Measurements from ENCODE around the gene ADCY10. TPM values are rescaled to one million over a fixed set of nuclear protein-coding genes. Genes with fewer than 3 reads are reported as not detected.

ADCY10 gene
- total and polyA plus RNA-seq, 2 experiments from 2014 or later: not detected

DNA sequence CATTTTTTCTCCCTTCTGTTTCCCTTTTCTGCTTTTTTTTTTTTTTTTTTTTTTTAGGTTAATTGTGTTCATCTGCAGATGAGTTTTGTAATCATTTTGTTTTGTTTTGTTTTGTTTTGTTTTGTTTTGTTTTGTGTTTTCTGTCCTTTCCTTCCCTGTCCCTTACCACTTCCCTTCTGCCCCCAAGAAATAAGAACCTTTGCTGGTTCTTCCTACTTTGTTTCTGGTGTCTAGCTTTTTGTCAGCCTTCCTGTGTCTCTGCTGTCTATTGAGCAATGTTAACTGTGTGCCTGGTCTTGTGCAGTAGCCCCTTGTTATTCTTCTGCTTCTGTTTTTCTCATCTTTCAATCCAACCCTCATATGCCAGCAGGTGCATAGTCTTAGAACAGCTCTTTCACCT lies 146.2 kb downstream of the ADCY10 start:
- Histone ChIP-seq H3K36me3 (ENCODE audit: insufficient read depth) (peaks cover 24% of the 10 kb centered on the region), H3K4me2 (no peak overlapping the region), H3K4me3 (no peak overlapping the region), H3K4me1 (ENCODE audit: insufficient read depth) (0 out of 2 replicates have a peak, but pooled peaks cover 3% of the 10 kb centered on the region), H3K79me2 (replicated peaks; ENCODE audit: insufficient read depth) (peaks cover 18% of the 10 kb centered on the region), H2AFZ (no peak overlapping the region), H3K27ac (ENCODE audit: low read depth) (no peak overlapping the region), H3K9me2 (ENCODE audit: insufficient read depth) (no peaks in the 10 kb centered on the region), H3K27me3 (ENCODE audit: insufficient read depth) (peaks cover 21% of the 10 kb centered on the region), H4K20me1 (replicated peaks; ENCODE audit: insufficient read depth) (peaks cover 52% of the 10 kb centered on the region), H3F3A (replicated peaks; ENCODE audit: low read depth) (0 out of 2 replicates have a peak, but pooled peaks cover 4% of the 10 kb centered on the region)
- Mint-ChIP-seq H3K9me3 (no peaks in the 10 kb centered on the region), H3K27me3 (ENCODE audit: insufficient read depth, low read depth, poor library complexity) (peaks cover 24% of the 10 kb centered on the region), H3K4me1 (peaks cover 8% of the 10 kb centered on the region), H3K36me3 (ENCODE audit: low read depth) (peaks cover 56% of the 10 kb centered on the region), H3K27ac (no peak overlapping the region), H3K4me3 (no peak overlapping the region)
- TF ChIP-seq, protein P1, sequence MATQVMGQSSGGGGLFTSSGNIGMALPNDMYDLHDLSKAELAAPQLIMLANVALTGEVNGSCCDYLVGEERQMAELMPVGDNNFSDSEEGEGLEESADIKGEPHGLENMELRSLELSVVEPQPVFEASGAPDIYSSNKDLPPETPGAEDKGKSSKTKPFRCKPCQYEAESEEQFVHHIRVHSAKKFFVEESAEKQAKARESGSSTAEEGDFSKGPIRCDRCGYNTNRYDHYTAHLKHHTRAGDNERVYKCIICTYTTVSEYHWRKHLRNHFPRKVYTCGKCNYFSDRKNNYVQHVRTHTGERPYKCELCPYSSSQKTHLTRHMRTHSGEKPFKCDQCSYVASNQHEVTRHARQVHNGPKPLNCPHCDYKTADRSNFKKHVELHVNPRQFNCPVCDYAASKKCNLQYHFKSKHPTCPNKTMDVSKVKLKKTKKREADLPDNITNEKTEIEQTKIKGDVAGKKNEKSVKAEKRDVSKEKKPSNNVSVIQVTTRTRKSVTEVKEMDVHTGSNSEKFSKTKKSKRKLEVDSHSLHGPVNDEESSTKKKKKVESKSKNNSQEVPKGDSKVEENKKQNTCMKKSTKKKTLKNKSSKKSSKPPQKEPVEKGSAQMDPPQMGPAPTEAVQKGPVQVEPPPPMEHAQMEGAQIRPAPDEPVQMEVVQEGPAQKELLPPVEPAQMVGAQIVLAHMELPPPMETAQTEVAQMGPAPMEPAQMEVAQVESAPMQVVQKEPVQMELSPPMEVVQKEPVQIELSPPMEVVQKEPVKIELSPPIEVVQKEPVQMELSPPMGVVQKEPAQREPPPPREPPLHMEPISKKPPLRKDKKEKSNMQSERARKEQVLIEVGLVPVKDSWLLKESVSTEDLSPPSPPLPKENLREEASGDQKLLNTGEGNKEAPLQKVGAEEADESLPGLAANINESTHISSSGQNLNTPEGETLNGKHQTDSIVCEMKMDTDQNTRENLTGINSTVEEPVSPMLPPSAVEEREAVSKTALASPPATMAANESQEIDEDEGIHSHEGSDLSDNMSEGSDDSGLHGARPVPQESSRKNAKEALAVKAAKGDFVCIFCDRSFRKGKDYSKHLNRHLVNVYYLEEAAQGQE (IDR thresholded peaks at IDR 0.05; ENCODE audit: unreplicated experiment): no peak
- TF ChIP-seq EZH2phosphoT487 (IDR thresholded peaks at IDR 0.05; ENCODE audit: unreplicated experiment) (no peak), POLR2AphosphoS5 (IDR thresholded peaks at IDR 0.05; ENCODE audit: low read depth) (no peak), STAT1 (IDR thresholded peaks at IDR 0.05; ENCODE audit: unreplicated experiment) (no peak), EZH2 (IDR thresholded peaks at IDR 0.05; ENCODE audit: low read depth, unreplicated experiment) (no peak), ZNF114 (CRISPR knock-in tag; IDR thresholded peaks at IDR 0.05) (no peak), CREB1 (CRISPR knock-in tag; IDR thresholded peaks at IDR 0.05; ENCODE audit: low read depth) (no peak), ZNF331 (CRISPR knock-in tag; IDR thresholded peaks at IDR 0.05; ENCODE audit: low read depth) (no peak), JUNB (IDR thresholded peaks at IDR 0.05; ENCODE audit: unreplicated experiment) (no peak), NANOG (IDR thresholded peaks at IDR 0.05; ENCODE audit: borderline replicate concordance) (no peak)
- TF ChIP-seq, protein P2, sequence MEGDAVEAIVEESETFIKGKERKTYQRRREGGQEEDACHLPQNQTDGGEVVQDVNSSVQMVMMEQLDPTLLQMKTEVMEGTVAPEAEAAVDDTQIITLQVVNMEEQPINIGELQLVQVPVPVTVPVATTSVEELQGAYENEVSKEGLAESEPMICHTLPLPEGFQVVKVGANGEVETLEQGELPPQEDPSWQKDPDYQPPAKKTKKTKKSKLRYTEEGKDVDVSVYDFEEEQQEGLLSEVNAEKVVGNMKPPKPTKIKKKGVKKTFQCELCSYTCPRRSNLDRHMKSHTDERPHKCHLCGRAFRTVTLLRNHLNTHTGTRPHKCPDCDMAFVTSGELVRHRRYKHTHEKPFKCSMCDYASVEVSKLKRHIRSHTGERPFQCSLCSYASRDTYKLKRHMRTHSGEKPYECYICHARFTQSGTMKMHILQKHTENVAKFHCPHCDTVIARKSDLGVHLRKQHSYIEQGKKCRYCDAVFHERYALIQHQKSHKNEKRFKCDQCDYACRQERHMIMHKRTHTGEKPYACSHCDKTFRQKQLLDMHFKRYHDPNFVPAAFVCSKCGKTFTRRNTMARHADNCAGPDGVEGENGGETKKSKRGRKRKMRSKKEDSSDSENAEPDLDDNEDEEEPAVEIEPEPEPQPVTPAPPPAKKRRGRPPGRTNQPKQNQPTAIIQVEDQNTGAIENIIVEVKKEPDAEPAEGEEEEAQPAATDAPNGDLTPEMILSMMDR (conservative IDR thresholded peaks at IDR 0.05; ENCODE audit: low read depth in 2 of 2): no peak
- TF ChIP-seq, protein P3, sequence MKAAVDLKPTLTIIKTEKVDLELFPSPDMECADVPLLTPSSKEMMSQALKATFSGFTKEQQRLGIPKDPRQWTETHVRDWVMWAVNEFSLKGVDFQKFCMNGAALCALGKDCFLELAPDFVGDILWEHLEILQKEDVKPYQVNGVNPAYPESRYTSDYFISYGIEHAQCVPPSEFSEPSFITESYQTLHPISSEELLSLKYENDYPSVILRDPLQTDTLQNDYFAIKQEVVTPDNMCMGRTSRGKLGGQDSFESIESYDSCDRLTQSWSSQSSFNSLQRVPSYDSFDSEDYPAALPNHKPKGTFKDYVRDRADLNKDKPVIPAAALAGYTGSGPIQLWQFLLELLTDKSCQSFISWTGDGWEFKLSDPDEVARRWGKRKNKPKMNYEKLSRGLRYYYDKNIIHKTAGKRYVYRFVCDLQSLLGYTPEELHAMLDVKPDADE (IDR thresholded peaks at IDR 0.05): no peak
- TF ChIP-seq, protein P4, sequence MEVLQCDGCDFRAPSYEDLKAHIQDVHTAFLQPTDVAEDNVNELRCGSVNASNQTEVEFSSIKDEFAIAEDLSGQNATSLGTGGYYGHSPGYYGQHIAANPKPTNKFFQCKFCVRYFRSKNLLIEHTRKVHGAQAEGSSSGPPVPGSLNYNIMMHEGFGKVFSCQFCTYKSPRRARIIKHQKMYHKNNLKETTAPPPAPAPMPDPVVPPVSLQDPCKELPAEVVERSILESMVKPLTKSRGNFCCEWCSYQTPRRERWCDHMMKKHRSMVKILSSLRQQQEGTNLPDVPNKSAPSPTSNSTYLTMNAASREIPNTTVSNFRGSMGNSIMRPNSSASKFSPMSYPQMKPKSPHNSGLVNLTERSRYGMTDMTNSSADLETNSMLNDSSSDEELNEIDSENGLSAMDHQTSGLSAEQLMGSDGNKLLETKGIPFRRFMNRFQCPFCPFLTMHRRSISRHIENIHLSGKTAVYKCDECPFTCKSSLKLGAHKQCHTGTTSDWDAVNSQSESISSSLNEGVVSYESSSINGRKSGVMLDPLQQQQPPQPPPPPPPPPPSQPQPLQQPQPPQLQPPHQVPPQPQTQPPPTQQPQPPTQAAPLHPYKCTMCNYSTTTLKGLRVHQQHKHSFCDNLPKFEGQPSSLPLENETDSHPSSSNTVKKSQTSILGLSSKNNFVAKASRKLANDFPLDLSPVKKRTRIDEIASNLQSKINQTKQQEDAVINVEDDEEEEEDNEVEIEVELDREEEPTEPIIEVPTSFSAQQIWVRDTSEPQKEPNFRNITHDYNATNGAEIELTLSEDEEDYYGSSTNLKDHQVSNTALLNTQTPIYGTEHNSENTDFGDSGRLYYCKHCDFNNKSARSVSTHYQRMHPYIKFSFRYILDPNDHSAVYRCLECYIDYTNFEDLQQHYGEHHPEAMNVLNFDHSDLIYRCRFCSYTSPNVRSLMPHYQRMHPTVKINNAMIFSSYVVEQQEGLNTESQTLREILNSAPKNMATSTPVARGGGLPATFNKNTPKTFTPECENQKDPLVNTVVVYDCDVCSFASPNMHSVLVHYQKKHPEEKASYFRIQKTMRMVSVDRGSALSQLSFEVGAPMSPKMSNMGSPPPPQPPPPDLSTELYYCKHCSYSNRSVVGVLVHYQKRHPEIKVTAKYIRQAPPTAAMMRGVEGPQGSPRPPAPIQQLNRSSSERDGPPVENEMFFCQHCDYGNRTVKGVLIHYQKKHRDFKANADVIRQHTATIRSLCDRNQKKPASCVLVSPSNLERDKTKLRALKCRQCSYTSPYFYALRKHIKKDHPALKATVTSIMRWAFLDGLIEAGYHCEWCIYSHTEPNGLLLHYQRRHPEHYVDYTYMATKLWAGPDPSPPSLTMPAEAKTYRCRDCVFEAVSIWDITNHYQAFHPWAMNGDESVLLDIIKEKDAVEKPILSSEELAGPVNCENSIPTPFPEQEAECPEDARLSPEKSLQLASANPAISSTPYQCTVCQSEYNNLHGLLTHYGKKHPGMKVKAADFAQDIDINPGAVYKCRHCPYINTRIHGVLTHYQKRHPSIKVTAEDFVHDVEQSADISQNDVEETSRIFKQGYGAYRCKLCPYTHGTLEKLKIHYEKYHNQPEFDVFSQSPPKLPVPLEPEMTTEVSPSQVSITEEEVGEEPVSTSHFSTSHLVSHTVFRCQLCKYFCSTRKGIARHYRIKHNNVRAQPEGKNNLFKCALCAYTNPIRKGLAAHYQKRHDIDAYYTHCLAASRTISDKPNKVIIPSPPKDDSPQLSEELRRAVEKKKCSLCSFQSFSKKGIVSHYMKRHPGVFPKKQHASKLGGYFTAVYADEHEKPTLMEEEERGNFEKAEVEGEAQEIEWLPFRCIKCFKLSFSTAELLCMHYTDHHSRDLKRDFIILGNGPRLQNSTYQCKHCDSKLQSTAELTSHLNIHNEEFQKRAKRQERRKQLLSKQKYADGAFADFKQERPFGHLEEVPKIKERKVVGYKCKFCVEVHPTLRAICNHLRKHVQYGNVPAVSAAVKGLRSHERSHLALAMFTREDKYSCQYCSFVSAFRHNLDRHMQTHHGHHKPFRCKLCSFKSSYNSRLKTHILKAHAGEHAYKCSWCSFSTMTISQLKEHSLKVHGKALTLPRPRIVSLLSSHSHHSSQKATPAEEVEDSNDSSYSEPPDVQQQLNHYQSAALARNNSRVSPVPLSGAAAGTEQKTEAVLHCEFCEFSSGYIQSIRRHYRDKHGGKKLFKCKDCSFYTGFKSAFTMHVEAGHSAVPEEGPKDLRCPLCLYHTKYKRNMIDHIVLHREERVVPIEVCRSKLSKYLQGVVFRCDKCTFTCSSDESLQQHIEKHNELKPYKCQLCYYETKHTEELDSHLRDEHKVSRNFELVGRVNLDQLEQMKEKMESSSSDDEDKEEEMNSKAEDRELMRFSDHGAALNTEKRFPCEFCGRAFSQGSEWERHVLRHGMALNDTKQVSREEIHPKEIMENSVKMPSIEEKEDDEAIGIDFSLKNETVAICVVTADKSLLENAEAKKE (CRISPR knock-in tag; IDR thresholded peaks at IDR 0.05): no peak
- no peak for DNase-seq (ENCODE audit: low spot score)
- ATAC-seq: no peak

Measured in GM23338 (cell line).